ENCODE data around the gene C1QB. TPM values are rescaled to one million over a fixed set of nuclear protein-coding genes. Genes with fewer than 3 reads are reported as not detected.
"Not testable (repeated sequence)": the region's sequence is repeated elsewhere in the genome, so short reads cannot be mapped to it uniquely, and the experiment has no call there.

The C1QB gene
- total RNA-seq, 1 donor from 2014 or later, result 454 TPM

DNA sequence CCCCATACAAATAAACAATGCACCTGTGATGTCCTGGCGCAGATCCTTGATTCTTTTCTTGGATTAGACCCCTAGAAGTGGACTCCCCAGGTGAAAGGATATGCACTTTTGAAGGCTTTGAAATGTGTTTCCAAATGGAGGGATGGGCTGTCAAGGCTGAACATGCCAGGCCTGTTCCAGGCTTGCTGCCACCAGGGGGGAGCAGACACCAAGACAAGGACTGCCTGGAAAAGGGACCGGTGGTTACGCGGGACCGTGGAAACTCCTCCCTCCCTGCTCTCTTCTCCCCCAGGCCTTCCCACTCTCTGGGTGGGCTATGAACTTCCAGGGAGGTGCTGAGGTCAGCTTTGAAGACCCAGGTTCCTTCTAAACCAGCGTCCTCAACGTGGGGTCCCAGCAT is 12.7 kb downstream of the C1QB start:
- no peaks in the 10 kb centered on the region for H3K9me3 ChIP-seq
- no peak for DNase-seq (ENCODE audit: low spot score in 2 of 2)
- intact Hi-C loops (cut with DNase I), result no loop called here

GRCh38 chr1:22666412-22666811 is 13.4 kb downstream of the C1QB start:
- Histone ChIP-seq H3K27ac (no peak overlapping the region), H3K36me3 (no peaks in the 10 kb centered on the region), H3K4me3 (no peak overlapping the region), H3K9me3 (no peaks in the 10 kb centered on the region), H3K27me3 (no peaks in the 10 kb centered on the region), H3K4me1 (no peaks in the 10 kb centered on the region)
- no peak for TF ChIP-seq CTCF (IDR thresholded peaks at IDR 0.05)
- DNase-seq (ENCODE audit: low spot score in 2 of 2), result no peak
- intact Hi-C loops (cut with DNase I), result no loop called here

More for the DNA sequence above, 12.7 kb downstream of the C1QB start:
- peak in 1 of 3 experiments; percentile 21 for TF ChIP-seq CTCF (IDR thresholded peaks at IDR 0.05)
- Histone ChIP-seq H3K27ac (no peak overlapping the region), H3K4me1 (no peaks in the 10 kb centered on the region), H3K4me3 (no peak overlapping the region), H3K27me3 (no peaks in the 10 kb centered on the region), H3K36me3 (no peaks in the 10 kb centered on the region)

DNA sequence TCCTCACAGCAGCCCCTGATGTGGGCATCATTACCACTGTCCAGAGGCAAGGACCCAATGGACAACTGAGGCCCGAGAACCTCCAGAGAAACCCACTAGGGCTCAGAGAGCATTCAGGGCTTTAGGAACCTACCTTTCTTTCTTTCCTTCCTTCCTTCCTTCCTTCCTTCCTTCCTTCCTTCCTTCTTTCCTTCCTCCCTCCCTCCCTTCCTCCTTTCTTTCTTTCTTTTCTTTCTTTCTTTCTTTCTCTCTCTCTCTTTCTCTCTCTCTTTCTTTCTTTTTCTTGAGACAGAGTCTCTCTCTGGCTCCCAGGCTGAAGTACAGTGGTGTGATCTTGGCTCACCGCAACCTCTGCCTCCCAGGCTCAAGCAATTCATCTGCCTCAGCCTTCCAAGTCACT is 15.8 kb downstream of the C1QB start:
- H3K4me3 ChIP-seq; H3K36me3 ChIP-seq; H3K9me3 ChIP-seq; H3K27ac ChIP-seq; DNase-seq (ENCODE audit: low spot score in 2 of 2); intact Hi-C loops (cut with DNase I); H3K4me1 ChIP-seq; H3K27me3 ChIP-seq: not testable (repeated sequence)

- TF ChIP-seq CTCF (IDR thresholded peaks at IDR 0.05), result no peak
- intact Hi-C loops (cut with DNase I), result no loop called here
- Histone ChIP-seq H3K9me3 (no peaks in the 10 kb centered on the region), H3K27me3 (no peaks in the 10 kb centered on the region), H3K27ac (no peak overlapping the region), H3K4me3 (no peak overlapping the region), H3K4me1 (no peaks in the 10 kb centered on the region), H3K36me3 (no peaks in the 10 kb centered on the region)
- no peak for DNase-seq (ENCODE audit: low spot score in 2 of 2)
Measured at GRCh38 chr1:22670352-22670975, 17.4 kb downstream of the C1QB start.

GRCh38 chr1:22671999-22672398 is 19.0 kb downstream of the C1QB start:
- H3K9me3 ChIP-seq, result no peaks in the 10 kb centered on the region
- no peak for TF ChIP-seq CTCF (IDR thresholded peaks at IDR 0.05)
- no peaks in the 10 kb centered on the region for H3K27me3 ChIP-seq
- H3K27ac ChIP-seq, result no peak overlapping the region
- H3K36me3 ChIP-seq, result no peaks in the 10 kb centered on the region
- DNase-seq (ENCODE audit: low spot score in 2 of 2), result no peak
- no peaks in the 10 kb centered on the region for H3K4me1 ChIP-seq
- intact Hi-C loops (cut with DNase I), result no loop called here
- H3K4me3 ChIP-seq, result no peak overlapping the region

DNA sequence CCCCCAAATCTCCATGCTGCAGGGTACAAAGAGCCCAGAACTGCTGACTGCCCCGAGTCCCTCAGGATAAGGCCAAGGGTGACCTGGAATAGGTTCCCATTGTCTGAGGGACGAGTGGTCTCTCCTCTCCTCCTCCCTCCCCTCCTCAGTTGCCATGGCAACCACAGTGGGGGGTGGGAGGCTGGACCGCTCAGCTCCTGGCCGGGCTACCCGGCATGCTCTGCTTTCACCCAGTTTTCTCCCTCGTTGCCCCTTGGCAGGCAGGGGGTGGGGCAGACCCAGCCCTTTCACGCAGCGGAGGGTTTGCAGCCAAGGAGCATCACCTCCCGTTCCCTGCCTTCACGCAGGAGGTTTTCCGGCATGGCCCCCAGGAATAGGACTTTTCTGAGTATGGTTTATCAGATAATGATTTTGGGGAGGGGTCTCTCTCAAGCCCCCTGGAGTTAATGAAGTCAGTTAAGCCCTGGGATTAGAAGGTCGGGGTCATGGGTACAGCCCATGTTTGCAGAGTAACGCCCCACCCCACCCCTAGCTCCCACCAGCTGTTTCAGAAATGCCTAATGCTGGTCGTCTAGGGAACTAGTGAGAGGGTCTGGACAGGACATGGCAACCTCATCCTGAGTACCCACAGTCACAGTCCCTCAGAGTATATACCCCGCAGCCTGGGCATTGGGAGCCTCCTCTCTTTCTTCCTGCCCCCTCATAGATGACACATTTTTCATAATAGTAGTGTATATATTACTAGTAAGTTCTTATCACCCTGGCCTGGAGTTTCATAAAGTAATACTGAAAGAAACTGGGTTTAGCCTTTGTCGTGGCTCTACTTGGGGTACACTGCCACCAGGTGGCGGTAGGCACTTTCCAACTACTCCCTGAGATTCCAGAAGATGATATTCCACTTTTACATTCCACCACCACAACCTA is 20.7 kb downstream of the C1QB start:
- Histone ChIP-seq H3K36me3 (no peaks in the 10 kb centered on the region), H3K27ac (no peak overlapping the region), H3K27me3 (no peaks in the 10 kb centered on the region), H3K9me3 (no peaks in the 10 kb centered on the region), H3K4me3 (no peak overlapping the region), H3K4me1 (no peaks in the 10 kb centered on the region)
- peak in 1 of 3 experiments; percentile 47 for TF ChIP-seq CTCF (IDR thresholded peaks at IDR 0.05)
- DNase-seq (ENCODE audit: low spot score in 2 of 2), result no peak
- intact Hi-C loops (cut with DNase I), result no loop called here

All from ascending aorta (tissue), 2 donors.